KG1 (cell line): ENCODE results near the gene RGS9.

Experiments used
- DNase-seq: peaks from one replicate; lab custom pipeline; 2025; lab: John Stamatoyannopoulos, UW

Gene RGS9

GRCh38 chr17:65261152-65261551, 124.0 kb downstream of the RGS9 start:
- DNase-seq, result no peak

GRCh38 chr17:65261682-65262636, 124.8 kb downstream of the RGS9 start:
- DNase-seq, result no peak

- DNase-seq, result no peak
These were observed 128.1 kb downstream of the RGS9 start for GRCh38 chr17:65265276-65265675.

GRCh38 chr17:65268832-65269231, 131.7 kb downstream of the RGS9 start:
- no peak for DNase-seq

- no peak for DNase-seq
These were observed 133.5 kb downstream of the RGS9 start for GRCh38 chr17:65270499-65271253.

- DNase-seq, result no peak
These were observed 134.1 kb downstream of the RGS9 start for GRCh38 chr17:65271296-65271695.
